ENCODE measurements around the gene ROBO2. TPM values are rescaled to one million over a fixed set of nuclear protein-coding genes. Genes with fewer than 3 reads are reported as not detected.
A peak's percentile ranks its signal among the peaks of the same experiment; 100 is the strongest.

Gene ROBO2
- total RNA-seq, 2 donors from 2014 or later = 2.5 to 2.9 TPM

GRCh38 chr3:77251136-77251535 is 211.2 kb downstream of the ROBO2 start:
- Histone ChIP-seq H3K27ac (ENCODE audit: low read depth, low read length) (no peak overlapping the region), H3K4me3 (ENCODE audit: low read length) (no peak overlapping the region), H3K9me3 (ENCODE audit: control insufficient read depth, low read length) (no peaks in the 10 kb centered on the region), H3K27me3 (ENCODE audit: control insufficient read depth, insufficient read depth, low read length, poor library complexity, severe bottlenecking) (no peaks in the 10 kb centered on the region), H3K9ac (ENCODE audit: extremely low read depth, low read length, poor library complexity, severe bottlenecking) (no peak overlapping the region), H3K4me1 (ENCODE audit: control insufficient read depth, insufficient read depth, low read length) (peaks cover 8% of the 10 kb centered on the region), H3K36me3 (ENCODE audit: control insufficient read depth, insufficient read depth, low read length) (no peaks in the 10 kb centered on the region)
- Mint-ChIP-seq H3K27ac (no peak overlapping the region), H3K4me1 (peaks cover 9% of the 10 kb centered on the region), H3K27me3 (ENCODE audit: insufficient read depth) (peaks cover 6% of the 10 kb centered on the region), H3K4me3 (no peak overlapping the region), H3K9me3 (no peaks in the 10 kb centered on the region), H3K36me3 (ENCODE audit: low read depth) (no peaks in the 10 kb centered on the region)
- no peak for DNase-seq
- WGBS, 2 experiments (ENCODE audit: insufficient coverage in 1 of 2, insufficient read length in 1 of 2) = 72 to 96% methylated on average over 4 to 7 of the region's 7 CpGs
- no peak for TF ChIP-seq CTCF (conservative IDR thresholded peaks at IDR 0.05)

GRCh38 chr3:77254967-77255831 is 215.3 kb downstream of the ROBO2 start:
- H3K4me3 Mint-ChIP-seq = no peak overlapping the region
- peak; percentile 78 for DNase-seq

More at GRCh38 chr3:77254967-77255831, 215.3 kb downstream of the ROBO2 start:
- Histone ChIP-seq H3K4me1 (ENCODE audit: control insufficient read depth, insufficient read depth, low read length) (peaks cover 8% of the 10 kb centered on the region), H3K9me3 (ENCODE audit: control insufficient read depth, low read length) (no peaks in the 10 kb centered on the region), H3K9ac (ENCODE audit: extremely low read depth, low read length, poor library complexity, severe bottlenecking) (no peak overlapping the region), H3K27me3 (ENCODE audit: control insufficient read depth, insufficient read depth, low read length, poor library complexity, severe bottlenecking) (no peaks in the 10 kb centered on the region), H3K36me3 (ENCODE audit: control insufficient read depth, insufficient read depth, low read length) (no peaks in the 10 kb centered on the region), H3K4me3 (ENCODE audit: low read length) (no peak overlapping the region), H3K27ac (ENCODE audit: low read depth, low read length) (no peak overlapping the region)
- Mint-ChIP-seq H3K36me3 (ENCODE audit: low read depth) (no peaks in the 10 kb centered on the region), H3K4me1 (peaks cover 9% of the 10 kb centered on the region), H3K27ac (no peak overlapping the region), H3K27me3 (ENCODE audit: insufficient read depth) (peaks cover 5% of the 10 kb centered on the region), H3K9me3 (no peaks in the 10 kb centered on the region)
- 63 to 74% methylated on average over 3 of the region's 3 CpGs for WGBS, 2 experiments (ENCODE audit: insufficient coverage in 1 of 2, insufficient read length in 1 of 2)
- peak; percentile 87 for TF ChIP-seq CTCF (conservative IDR thresholded peaks at IDR 0.05)
